NCI-H526 (cell line): ENCODE data around the gene LCP2.

Experiments used
- DNase-seq, 2 experiments: peaks; one replicate each; lab custom pipeline; 2025; lab: John Stamatoyannopoulos, UW

Gene LCP2

DNA sequence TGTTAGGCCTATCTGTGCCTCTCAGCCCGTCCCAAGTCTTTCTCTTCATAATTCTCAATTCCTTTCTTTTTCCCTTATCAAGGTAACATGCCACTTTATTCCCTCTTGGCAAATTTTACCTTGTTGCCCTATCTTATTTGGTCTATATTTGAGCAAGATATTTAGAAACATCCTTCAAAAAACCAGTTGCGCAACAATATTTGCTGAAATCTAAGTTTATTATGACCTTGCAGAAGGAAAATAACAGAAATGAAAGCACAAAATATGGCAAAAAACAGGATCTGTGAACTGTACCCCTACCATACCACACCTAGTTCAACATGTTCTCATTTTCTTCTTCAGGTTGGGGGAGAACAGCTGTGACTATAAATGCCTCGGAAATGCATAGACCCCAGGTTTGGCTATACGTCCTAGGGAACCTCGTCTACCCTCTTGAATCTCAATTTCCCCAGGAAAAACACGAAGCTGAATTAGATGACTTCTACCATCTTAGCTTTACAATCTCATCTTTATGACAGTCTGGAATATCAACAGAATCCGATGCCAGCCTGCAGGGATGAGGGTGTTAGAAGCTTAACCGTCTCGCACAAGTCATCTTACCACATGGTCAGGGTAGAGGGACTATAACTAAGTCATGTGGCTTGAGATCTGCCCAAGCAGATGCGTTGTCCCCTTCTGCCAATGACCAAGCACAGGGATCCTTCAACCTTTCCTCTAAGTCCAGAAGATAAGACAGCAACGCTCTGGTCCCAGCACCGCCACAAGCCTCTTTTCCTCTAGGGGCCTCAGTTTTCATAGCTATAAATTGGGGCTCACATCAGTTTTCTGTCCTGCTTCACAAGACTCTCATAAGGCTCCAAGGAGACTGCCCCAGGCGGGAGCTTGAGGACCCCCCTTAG lies 1.3 kb downstream of the LCP2 start:
- DNase-seq, result no peak

DNA sequence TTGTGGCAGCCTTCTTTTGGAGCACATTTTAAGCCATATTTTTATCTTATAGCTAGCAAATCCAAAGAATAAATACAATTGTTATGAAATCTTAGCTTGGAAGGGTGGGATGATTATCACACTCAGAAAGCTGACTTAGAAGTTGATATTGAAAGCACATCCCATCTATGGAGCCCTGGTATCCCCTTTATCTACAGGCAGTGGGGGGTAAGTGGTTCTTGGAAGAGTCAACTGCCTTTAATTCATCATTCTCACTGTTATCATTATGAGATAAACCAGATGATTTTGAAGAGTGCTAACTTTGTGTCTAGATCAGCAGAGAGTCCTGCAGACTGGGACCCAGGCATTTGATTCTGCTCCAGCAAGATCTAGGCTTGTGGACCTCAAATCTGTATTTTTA lies 3.0 kb downstream of the LCP2 start:
- DNase-seq, result no peak

DNA sequence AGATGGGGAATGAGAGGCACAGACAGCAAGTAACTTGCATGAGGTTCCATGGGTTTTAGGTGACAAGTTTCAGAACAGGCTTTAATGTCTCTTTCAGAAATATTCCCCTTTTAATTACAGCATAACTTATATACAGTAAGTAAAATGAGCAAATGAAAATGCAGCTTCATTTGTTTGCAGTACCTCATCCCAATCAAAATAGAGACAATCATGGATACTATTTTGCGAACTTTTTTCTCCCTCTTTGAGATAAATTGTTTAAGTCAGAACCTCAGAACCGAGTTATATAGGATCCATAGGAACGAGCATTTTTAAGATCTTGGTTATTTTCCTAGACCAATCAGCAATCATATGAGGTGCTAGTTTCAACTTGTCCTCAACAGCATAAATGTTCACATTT lies 3.5 kb downstream of the LCP2 start:
- DNase-seq, result no peak

DNA sequence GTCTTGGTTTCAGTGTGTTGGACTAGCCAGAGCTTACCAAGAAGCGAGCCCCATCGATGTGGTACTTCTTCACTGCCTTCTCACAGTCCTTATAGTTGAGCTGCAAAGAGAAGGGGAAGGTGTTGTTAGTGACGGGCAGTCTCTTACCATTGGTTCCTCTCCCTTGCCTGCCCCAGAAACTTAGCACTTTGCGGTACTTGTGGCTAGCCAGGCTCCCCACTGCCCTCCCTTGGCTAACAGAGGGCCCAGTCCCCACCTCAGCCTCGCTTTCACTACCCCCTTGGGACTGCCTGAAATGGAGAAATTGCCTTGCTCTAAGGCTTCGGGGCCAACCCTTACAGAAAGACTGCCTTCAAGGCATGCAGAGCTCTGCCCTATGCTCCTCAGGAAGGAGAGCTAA lies 4.3 kb downstream of the LCP2 start:
- no peak for DNase-seq

DNA sequence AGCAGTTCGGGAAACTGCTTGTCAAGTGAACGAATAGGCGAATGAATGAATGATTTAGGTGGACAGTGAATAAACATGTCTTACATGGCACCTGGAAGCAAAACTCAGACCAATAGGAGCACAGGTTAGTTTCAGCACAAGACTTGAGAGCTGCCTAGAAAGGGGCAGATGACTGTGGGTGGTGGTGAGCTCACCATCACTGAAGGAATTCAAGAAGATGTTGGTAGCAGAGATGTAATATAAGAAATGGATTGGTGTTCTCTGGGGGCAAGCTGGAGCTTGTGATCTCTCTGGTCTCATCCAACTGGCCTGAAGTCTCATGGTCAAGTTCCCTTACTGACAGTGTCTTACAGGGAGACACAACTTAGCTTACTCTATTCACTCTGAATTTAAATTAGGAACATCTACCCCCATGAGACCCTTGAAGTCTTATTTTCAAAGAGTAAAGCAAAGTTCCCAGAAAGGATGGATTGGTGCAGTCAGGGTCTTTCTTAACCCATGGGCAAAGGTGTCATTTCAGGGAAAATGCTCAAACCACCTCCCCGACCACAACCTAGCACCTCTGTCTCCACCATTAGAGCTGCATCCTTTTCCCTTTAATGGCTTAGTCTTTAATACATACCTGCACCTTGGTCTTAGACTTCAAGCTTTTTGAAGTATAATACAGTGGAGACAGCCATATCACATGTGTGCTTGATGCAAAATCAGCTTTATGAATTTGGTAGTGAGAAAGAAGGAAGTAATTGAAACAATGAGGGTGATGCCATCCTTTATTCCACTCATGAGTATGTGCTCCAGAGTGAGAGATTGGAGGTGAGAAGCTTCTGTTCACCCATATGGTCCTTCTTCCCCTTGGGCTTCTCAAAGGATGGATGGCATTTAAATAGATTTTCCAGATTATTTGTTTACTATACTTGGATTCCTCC lies 5.1 kb downstream of the LCP2 start:
- DNase-seq, result no peak

DNA sequence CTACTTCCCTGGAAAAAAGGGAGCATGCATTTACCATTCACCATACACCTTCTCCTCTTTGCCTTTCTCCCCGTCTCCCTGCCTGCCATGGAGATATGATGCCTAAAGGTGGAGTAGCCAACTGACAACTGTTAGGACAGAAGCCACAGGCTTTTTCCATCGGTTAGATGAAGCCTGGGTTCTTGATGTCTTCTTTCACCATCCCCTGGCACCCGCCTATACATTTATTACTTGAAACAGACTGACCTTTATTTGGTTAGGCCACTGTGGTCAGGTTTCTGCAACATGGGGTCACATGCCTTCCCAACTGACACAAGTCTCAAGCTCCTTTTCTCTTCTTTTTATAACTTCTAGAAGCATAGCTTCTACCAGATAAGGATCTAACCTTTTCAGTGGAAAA lies 7.1 kb downstream of the LCP2 start:
- no peak for DNase-seq

DNA sequence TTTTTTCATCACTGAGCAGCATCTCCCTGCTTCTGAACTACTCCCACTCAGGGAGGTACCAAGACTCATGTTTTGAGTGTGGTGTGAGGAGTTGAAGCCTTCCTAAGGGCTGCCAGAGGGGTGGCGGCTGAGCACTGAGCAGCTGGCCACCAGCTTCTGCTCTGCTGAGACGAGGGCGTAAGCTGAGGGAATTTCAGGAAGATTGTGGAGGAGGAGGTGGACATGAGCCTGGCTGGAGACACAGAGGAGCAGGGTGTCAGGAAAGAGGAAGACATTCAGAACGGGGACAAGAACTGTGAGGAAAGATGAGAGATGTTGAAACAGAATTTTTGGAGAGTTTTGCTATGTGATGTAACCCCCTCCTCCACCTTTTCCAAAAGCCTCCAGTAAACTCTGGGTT lies 7.8 kb downstream of the LCP2 start:
- no peak for DNase-seq

DNA sequence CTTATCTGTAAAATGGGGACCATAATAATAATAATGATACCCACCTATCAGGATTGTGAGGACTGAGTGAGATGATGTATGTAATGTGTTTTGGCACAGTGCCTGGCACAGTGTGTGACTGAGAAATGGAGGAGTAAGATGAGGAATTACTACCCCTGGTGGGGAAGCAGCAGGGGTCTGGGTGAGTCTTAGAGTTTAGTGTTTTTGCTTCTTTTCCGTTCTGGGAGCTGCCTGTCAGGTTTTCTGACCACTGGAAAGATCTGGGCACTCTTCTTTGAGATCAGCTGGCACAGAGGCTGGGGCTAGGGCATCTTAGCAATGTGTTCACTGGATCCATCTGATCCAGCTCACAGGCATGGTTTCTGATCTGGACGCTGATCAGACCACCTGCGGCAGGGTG lies 8.5 kb downstream of the LCP2 start:
- no peak for DNase-seq

DNA sequence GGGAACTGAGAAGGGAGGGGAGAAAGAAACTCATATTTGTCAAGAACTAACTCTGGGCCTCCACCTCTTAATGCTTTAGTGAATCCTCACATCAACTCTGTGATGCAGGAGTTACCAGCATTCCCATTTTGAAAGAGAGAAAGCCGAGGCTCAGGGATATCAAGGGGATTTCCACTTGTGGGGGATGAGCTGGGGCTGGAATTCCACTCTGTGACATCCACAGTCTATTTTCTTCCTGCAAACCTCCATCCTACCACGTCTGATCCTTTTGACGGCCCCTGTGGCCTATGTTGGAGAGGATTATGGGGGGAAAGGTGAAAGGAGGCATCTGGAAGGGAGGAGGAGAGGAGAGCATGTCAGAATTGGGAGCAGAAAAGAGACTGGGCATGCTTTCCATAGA lies 9.0 kb downstream of the LCP2 start:
- no peak for DNase-seq

DNA sequence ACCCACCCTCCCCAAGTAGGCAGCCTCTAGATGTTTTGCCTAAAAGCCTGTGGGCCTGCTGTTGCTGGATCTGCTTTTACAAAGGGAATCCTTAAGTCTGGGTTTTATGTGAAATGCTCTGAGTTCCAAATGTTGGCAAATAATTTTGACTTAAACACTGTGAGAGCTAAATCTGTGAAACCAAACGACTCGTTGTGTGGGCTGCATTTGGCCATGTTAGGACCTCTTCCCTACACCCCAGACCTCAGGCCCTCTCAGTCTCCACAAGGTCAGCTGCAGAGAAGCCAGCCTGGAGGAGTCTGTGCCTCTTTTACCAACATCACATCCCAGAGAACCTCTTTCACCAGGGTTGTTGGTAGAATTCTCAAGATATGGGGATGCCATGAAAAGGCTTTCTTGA lies 9.4 kb downstream of the LCP2 start:
- no peak for DNase-seq

DNA sequence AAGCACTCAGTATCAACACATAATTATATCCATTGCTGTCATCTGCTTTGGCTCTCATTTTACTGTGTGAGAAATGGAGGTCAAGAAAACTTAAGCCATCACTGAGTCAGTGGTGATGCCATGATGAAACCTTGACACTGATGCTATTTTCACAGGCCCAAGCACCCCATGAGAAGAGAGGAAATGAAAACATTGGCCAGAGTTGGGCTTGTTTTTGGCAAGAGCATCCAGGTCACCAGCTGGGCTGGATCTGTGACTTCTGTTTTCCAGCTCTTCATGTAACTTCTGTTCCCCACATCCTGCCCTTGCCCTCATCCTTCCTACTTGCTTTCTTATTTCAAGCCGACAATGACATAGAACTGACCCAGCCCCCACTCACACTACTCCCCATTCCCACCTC lies 10.0 kb downstream of the LCP2 start:
- DNase-seq, result no peak

DNA sequence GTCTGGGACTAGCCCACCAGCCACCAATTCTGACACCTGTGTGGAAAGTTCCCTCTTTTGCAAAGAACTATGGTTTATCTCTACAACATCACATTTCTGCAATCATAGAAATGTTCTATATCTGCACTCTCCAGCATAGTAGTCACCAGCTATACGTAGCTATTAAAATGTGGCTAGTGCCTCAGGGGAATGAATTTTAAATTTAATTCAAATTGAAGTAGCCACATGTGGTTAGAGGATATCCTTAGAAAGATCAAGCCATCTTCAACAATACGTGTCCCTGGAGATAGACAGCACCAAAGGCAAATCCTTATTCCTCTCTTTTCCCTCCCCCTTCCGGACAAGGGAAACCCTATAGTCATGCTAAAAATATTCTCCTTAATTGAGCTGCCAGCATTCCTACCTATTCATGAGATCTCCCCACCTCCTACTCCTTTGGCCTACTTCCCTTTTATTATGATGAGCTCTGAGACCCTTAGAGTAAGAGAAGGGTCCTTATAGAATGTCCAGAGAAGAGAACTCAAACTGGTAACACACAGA lies 11.1 kb downstream of the LCP2 start:
- no peak for DNase-seq

DNA sequence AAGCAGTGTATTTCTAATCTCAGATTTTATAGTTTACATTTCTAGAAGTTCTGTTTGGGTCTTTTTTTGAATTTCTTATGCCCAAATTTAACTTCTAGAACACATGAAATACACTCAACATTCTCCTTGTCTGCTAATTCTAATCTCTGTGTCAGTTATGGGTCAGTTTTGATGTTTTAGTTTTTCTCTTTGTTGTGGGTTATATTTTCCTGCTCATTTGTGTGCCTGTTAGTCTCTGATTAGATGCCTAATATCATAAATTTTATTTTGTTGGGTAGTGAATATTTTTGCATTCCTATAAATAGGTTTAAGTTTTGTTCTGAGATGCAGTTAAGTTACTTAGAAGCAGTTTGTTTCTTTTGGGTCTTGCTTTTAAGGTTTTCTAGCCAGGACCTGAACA lies 12.4 kb downstream of the LCP2 start:
- no peak for DNase-seq

DNA sequence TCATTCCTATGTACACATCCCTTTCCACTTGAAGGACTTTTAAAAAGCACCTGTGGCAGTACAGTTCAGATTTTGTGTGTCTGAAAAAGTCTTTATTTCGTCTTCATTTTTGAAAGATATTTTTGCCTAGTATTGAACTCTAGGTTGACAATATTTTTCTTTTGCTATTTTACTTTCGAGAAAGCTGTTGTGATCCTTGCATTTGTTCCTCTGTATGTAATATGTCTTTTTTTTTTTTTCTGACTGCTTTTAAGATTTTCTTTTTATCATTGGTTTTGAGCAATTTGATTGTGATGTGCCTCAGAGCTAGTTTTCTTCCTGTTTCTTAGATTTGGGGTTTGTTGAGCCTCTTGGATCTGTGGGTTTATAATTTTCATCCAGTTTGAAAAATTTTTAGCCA lies 13.3 kb downstream of the LCP2 start:
- DNase-seq, result no peak

DNA sequence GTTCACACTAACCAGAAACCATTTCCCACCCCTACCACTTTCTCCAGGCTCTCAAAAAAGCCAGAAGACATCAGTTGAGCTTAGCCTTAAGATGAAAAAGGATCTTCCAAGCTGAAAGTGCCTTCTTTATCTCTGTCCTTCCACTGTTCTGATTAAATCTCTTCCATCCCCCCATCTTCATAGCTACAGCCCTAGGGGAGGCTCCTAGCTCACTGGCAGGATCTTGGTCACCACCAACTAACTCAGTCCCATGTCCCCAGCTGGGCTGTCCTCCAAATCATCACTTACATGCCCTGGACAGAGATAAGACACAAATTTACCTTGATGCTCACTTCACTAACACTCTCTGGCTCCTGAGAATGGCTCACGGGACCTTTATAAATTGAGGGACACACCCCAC lies 14.3 kb downstream of the LCP2 start:
- DNase-seq, result no peak

DNA sequence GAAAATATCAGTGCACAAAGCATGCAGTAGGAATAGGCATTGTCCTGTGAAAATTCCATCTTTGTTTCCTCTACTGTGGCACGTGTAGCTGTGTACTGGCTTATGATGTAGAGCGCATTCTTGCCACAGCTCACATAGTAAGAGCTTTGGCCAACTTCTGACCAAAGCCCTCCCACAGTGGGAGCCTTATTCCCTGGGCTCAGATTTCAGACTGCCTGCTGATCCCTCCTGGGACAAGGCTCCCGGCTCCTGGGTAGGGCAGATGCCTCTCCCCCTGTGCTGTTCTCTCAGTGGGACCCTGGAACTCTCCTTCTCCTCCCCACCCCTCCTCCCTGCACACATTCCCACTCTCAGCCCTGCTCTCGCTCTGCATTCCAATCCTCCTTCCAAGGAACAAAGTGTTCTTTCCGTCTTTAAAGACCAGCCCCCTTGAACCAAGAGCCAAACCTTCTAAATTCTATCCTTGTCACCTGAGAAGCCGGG lies 17.5 kb downstream of the LCP2 start:
- no peak for DNase-seq

DNA sequence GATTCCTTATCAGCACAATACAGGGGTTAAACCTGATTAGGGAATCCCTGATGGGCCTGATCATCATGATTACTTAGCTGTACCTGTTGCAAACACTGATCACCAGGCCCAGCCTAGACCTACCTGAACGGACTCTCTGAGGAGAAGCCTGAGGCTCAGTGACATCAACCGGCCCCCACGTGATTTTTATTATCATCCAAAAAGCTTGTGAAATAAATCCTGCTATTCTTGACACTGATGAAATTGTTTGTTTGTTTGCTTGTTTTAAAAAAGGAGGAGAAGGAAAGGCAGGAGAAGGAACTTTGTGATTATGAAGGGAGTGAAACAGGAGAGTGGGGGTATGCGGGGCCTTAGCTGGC lies 18.1 kb downstream of the LCP2 start:
- no peak for DNase-seq

DNA sequence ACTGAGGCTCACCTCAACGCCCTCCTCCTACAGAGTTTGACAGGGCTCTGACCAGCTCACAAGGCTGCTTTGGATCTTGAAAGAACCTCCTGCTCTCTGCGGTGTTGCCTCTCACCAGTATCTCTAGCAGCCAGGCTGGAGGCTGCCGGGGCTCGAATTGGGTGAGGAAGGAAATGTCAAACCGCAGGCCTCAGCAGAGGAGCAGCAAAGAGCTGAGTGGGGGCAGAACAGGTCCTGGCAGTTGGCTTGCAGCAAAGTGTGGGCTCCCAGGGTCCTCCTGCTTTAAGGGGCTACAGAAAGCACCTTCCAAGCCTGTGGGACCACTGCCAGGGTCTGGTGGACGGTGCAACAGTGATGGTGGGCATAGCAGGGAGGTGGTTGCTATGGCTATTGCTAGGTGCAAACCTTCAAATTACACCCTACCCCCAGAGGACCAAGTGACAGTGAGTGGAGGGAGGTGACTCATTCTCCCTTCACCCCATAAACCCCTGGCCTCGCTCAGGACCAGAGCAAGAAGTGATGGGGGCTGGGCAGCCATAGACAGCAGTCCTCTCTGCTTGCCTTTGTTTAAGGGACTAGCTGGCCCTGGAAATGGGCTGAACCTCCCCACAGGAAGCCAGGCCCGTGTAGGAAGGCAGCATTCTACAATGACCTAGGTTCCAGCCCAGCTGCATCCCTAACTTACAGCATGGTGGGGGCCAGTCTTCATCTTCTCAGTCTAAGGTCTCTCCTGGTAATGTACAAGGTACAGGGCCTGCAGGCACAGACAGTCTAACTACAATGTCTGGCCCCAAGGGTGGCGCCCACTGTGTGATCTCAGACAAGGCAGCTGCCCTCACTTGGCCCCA lies 18.7 kb downstream of the LCP2 start:
- DNase-seq, result no peak

DNA sequence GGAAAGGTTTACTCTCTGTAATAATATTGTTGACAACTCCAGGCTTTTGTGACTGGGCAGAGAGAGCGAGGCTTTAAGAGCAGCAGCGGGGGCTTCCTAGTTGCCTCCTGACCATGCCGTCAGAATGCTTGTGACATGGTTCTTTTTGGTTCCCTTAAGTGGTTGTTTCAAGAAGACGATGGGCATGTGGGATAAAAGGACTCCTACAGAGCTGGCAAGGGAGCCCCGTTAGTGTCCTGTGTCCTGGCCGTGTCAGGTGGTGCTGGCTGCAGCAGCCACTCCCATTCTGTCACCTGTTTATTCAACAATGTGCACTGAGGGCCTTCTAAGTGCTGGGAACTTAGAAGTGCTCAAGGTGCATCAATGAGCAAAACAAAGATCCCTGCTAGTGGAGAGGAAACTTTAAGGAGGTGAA lies 19.7 kb downstream of the LCP2 start:
- DNase-seq, result no peak

DNA sequence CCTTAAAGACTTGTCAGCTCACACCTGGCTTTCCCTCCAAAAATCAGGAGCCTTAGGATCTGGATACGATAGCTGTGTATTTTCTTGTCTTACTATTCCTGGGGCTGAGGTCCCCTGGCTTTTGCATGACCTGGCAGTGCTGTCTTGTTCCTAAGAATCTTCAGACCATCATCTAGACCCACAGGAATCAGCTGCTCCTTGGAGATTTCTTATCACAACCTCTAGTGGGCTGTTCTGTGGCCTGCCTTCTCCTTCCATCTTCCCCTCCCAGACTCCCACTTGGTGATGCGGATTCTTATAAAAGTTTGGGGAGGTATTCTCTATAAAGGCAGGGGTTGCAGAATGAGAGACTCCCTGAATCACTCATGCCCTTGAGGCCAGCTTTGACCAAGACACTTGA lies 21.4 kb downstream of the LCP2 start:
- no peak for DNase-seq

DNA sequence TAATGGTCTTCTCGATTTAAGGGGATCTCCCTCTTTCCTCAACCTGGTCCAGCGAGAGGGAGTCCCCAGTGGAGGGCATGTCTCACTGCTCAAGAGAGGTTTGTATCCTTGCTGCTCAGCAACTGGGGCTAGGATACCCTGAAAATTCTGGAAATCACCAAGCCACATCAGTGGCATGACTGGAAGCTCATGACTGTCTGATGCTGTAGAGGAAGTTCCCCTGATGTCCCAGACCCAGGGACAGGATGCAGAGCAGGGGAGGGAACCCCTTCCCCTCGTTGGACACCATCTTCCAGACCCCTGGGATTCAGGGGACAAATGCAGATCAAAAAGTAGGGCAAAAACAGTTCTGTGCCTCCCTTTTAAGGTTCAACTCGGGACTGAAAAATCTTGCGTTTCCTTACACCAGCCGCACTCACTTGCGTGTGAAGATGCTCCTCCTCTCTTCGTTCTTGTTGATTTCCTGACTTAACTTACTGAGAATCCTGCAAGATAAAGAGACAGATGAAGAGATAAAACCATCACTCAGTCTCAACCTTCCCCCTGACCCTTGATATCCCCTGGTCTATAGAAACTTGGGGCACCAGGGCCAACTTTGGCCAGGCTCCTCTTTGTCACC lies 22.1 kb downstream of the LCP2 start:
- no peak for DNase-seq
